ENCODE data around the gene HORMAD2.

DNA sequence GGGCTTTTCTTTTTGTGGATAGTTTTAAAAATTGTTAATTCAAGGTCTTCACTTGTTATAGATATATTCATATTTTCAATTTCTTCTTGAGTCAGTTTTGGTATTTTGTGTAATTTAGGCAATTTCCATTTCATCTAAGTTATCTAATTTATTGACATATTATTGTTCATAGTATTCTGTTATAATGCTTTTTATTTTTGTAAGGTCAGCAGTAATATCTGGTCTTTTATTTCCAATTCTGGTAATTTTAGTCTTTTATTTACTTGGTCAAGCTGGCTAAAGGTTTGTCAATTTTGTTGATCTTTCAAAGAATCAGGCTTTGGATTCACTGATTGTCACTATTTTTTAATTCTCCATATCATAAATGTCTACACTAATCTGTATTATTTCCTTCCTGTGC is 60.1 kb downstream of the HORMAD2 start:
- no peak for TF ChIP-seq CC2D1A (IDR thresholded peaks at IDR 0.05)
- no peak for TF ChIP-seq CBFB (CRISPR knock-in tag; IDR thresholded peaks at IDR 0.05)
- TF ChIP-seq TBP (optimal IDR thresholded peaks at IDR 0.05; ENCODE audit: low read depth, low read length), result no peak
- TF ChIP-seq, protein P1, sequence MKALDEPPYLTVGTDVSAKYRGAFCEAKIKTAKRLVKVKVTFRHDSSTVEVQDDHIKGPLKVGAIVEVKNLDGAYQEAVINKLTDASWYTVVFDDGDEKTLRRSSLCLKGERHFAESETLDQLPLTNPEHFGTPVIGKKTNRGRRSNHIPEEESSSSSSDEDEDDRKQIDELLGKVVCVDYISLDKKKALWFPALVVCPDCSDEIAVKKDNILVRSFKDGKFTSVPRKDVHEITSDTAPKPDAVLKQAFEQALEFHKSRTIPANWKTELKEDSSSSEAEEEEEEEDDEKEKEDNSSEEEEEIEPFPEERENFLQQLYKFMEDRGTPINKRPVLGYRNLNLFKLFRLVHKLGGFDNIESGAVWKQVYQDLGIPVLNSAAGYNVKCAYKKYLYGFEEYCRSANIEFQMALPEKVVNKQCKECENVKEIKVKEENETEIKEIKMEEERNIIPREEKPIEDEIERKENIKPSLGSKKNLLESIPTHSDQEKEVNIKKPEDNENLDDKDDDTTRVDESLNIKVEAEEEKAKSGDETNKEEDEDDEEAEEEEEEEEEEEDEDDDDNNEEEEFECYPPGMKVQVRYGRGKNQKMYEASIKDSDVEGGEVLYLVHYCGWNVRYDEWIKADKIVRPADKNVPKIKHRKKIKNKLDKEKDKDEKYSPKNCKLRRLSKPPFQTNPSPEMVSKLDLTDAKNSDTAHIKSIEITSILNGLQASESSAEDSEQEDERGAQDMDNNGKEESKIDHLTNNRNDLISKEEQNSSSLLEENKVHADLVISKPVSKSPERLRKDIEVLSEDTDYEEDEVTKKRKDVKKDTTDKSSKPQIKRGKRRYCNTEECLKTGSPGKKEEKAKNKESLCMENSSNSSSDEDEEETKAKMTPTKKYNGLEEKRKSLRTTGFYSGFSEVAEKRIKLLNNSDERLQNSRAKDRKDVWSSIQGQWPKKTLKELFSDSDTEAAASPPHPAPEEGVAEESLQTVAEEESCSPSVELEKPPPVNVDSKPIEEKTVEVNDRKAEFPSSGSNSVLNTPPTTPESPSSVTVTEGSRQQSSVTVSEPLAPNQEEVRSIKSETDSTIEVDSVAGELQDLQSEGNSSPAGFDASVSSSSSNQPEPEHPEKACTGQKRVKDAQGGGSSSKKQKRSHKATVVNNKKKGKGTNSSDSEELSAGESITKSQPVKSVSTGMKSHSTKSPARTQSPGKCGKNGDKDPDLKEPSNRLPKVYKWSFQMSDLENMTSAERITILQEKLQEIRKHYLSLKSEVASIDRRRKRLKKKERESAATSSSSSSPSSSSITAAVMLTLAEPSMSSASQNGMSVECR (CRISPR knock-in tag; IDR thresholded peaks at IDR 0.05), result no peak
- TF ChIP-seq, protein P2, sequence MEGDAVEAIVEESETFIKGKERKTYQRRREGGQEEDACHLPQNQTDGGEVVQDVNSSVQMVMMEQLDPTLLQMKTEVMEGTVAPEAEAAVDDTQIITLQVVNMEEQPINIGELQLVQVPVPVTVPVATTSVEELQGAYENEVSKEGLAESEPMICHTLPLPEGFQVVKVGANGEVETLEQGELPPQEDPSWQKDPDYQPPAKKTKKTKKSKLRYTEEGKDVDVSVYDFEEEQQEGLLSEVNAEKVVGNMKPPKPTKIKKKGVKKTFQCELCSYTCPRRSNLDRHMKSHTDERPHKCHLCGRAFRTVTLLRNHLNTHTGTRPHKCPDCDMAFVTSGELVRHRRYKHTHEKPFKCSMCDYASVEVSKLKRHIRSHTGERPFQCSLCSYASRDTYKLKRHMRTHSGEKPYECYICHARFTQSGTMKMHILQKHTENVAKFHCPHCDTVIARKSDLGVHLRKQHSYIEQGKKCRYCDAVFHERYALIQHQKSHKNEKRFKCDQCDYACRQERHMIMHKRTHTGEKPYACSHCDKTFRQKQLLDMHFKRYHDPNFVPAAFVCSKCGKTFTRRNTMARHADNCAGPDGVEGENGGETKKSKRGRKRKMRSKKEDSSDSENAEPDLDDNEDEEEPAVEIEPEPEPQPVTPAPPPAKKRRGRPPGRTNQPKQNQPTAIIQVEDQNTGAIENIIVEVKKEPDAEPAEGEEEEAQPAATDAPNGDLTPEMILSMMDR (IDR thresholded peaks at IDR 0.05 in 2 of 3, conservative IDR thresholded peaks at IDR 0.05 in 1 of 3; ENCODE audit: insufficient read depth in 2 of 3, low read depth in 1 of 3, low read length in 3 of 3), result no peak
- TF ChIP-seq KAT7 (CRISPR knock-in tag; IDR thresholded peaks at IDR 0.05; ENCODE audit: borderline replicate concordance), result no peak
- TF ChIP-seq RAD21 (CRISPR knock-in tag; conservative IDR thresholded peaks at IDR 0.05 in 1 of 2, IDR thresholded peaks at IDR 0.05 in 1 of 2), result no peak
- no peak for TF ChIP-seq SIN3A (IDR thresholded peaks at IDR 0.05; ENCODE audit: borderline replicate concordance in 2 of 2, control insufficient read depth in 1 of 2, low read depth in 2 of 2, low read length in 2 of 2)
- no peak for TF ChIP-seq EP300 (IDR thresholded peaks at IDR 0.05; ENCODE audit: low read length)
- no peak for TF ChIP-seq ZKSCAN8 (CRISPR knock-in tag; IDR thresholded peaks at IDR 0.05)
- no peak for TF ChIP-seq YY1 (IDR thresholded peaks at IDR 0.05; ENCODE audit: borderline replicate concordance in 1 of 3, control insufficient read depth in 1 of 3, extremely low read depth in 1 of 3, insufficient read depth in 3 of 3, insufficient read length in 1 of 3, insufficient replicate concordance in 2 of 3, low read depth in 1 of 3, low read length in 2 of 3)
- TF ChIP-seq POLR2AphosphoS5 (IDR thresholded peaks at IDR 0.05; ENCODE audit: control insufficient read depth, insufficient read depth, low read depth, low read length), result no peak
- TF ChIP-seq SP1 (CRISPR knock-in tag; IDR thresholded peaks at IDR 0.05), result no peak
